Measurements from ENCODE around the gene ZBTB4. TPM values are rescaled to one million over a fixed set of nuclear protein-coding genes. Genes with fewer than 3 reads are reported as not detected.
A peak's percentile ranks its signal among the peaks of the same experiment; 100 is the strongest.

The ZBTB4 gene
- total RNA-seq, 1 donor from 2014 or later, result 84.7 TPM

DNA sequence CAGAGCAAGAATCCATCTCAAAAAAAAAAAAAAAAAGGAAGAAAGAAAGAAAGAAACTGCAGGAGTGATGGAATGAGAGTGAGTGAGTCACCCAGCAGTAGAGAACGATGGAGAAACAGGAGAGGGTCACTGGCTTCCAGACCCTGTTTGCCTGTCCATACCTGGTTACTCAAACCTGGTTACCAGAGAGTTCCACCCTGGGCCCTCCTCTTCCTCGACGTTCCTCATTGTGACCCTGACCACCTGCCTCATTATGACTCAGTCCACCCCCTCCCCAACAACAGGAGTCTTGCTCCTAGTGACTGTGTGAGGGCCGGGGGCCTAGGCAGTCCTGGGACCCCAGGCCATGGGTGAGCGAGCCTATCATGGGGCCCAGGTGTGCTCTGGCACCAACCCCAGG, 50.9 kb downstream of the ZBTB4 start, which contains the start of gene SPEM3:
Gene SPEM3 (plus strand): TSS at position 301 of the 400 bp plus-strand sequence. CDS start 46 bp downstream, at position 347.
- intact Hi-C loops (cut with DNase I), result no loop called here
- Histone ChIP-seq H3K4me1 (no peaks in the 10 kb centered on the region), H3K9me3 (no peaks in the 10 kb centered on the region), H3K27ac (no peak within 1 kb of the TSS), H3K27me3 (no peaks in the 10 kb centered on the region), H3K4me3 (no peak within 1 kb of the TSS), H3K36me3 (no peaks in the 10 kb centered on the region)
- no peak for ATAC-seq
- TF ChIP-seq, protein P1, sequence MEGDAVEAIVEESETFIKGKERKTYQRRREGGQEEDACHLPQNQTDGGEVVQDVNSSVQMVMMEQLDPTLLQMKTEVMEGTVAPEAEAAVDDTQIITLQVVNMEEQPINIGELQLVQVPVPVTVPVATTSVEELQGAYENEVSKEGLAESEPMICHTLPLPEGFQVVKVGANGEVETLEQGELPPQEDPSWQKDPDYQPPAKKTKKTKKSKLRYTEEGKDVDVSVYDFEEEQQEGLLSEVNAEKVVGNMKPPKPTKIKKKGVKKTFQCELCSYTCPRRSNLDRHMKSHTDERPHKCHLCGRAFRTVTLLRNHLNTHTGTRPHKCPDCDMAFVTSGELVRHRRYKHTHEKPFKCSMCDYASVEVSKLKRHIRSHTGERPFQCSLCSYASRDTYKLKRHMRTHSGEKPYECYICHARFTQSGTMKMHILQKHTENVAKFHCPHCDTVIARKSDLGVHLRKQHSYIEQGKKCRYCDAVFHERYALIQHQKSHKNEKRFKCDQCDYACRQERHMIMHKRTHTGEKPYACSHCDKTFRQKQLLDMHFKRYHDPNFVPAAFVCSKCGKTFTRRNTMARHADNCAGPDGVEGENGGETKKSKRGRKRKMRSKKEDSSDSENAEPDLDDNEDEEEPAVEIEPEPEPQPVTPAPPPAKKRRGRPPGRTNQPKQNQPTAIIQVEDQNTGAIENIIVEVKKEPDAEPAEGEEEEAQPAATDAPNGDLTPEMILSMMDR (IDR thresholded peaks at IDR 0.05), result no peak
- no peak for DNase-seq

DNA sequence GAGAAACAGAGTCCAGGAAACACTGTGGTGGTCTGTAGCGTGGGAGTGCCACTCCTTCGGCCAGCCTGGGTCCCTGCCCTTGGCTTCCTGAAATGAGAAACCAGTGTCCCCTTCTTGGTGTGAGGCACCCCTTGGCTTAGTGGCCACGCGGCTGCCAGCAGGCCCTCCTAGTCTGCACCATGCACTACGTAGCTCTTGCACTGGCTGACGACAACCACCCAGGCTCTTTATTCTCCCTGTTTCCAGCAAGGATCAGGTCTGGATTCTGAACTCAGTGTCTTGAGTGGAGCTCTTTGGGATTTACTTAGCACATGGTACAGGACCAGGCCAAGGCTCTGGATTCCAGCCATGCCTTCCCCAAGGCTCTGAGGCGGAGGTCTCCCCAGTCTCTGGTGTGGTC, 51.9 kb downstream of the ZBTB4 start:
- H3K4me3 ChIP-seq, result no peak overlapping the region
- H3K27me3 ChIP-seq, result no peaks in the 10 kb centered on the region
- no peaks in the 10 kb centered on the region for H3K4me1 ChIP-seq
- intact Hi-C loops (cut with DNase I), result no loop called here
- TF ChIP-seq, protein P1 (IDR thresholded peaks at IDR 0.05), result no peak
- no peaks in the 10 kb centered on the region for H3K9me3 ChIP-seq
- DNase-seq (no peak), ATAC-seq (no peak)
- no peak overlapping the region for H3K27ac ChIP-seq
- H3K36me3 ChIP-seq, result no peaks in the 10 kb centered on the region

- Histone ChIP-seq H3K27ac (no peak overlapping the region), H3K27me3 (no peaks in the 10 kb centered on the region), H3K36me3 (no peaks in the 10 kb centered on the region), H3K4me3 (no peak overlapping the region), H3K4me1 (no peaks in the 10 kb centered on the region), H3K9me3 (no peaks in the 10 kb centered on the region)
- DNase-seq (no peak), ATAC-seq (peak; percentile 6)
- intact Hi-C loops (cut with DNase I), result no loop called here
- TF ChIP-seq, protein P1 (IDR thresholded peaks at IDR 0.05), result no peak
Measured at GRCh38 chr17:7426896-7427489, 52.4 kb downstream of the ZBTB4 start.

- DNase-seq, result no peak
- Histone ChIP-seq H3K9me3 (no peaks in the 10 kb centered on the region), H3K36me3 (no peaks in the 10 kb centered on the region), H3K4me1 (no peaks in the 10 kb centered on the region), H3K27ac (no peak overlapping the region), H3K27me3 (no peaks in the 10 kb centered on the region), H3K4me3 (no peak overlapping the region)
- peak; percentile 4 for ATAC-seq
- intact Hi-C loops (cut with DNase I), result no loop called here
- TF ChIP-seq, protein P1 (IDR thresholded peaks at IDR 0.05), result no peak
Measured at GRCh38 chr17:7426203-7426863, 53.1 kb downstream of the ZBTB4 start.

GRCh38 chr17:7425756-7426155, 53.7 kb downstream of the ZBTB4 start:
- TF ChIP-seq, protein P1 (IDR thresholded peaks at IDR 0.05), result no peak
- no peak overlapping the region for H3K27ac ChIP-seq
- no peaks in the 10 kb centered on the region for H3K36me3 ChIP-seq
- intact Hi-C loops (cut with DNase I), result no loop called here
- no peaks in the 10 kb centered on the region for H3K27me3 ChIP-seq
- ATAC-seq (no peak), DNase-seq (no peak)
- H3K9me3 ChIP-seq, result no peaks in the 10 kb centered on the region
- no peak overlapping the region for H3K4me3 ChIP-seq
- no peaks in the 10 kb centered on the region for H3K4me1 ChIP-seq

Measured in upper lobe of right lung (tissue), 1 donor.